GM23338 (cell line): ENCODE data around the gene AIFM2. TPM values are rescaled to one million over a fixed set of nuclear protein-coding genes. Genes with fewer than 3 reads are reported as not detected.

ENCODE experiments used
- ATAC-seq: fragments of 200-7000 bp; cut with Tn5 transposase; 3 replicates; pipeline ENCODE4 v1.9.1; 2020
- DNase-seq: peaks from one replicate; pipeline ENCODE4 v3.0.0-alpha.2; 2015; ENCODE audit warnings: low spot score
- H2AFZ ChIP-seq: fragments of 200-600 bp; sonication (generic); 2 replicates; pipeline ENCODE4 v1.8.0; 2016; ENCODE audit warnings: antibody characterized with exemption, mild to moderate bottlenecking, moderate library complexity
- H3F3A ChIP-seq: fragments of 200-600 bp; sonication (generic); replicated peaks from 2 replicates; pipeline ENCODE4 v1.8.0; 2017; ENCODE audit warnings: antibody characterized with exemption, mixed run types, low read depth
- H3K27ac ChIP-seq: fragments of 200-600 bp; sonication (generic); 2 replicates; pipeline ENCODE4 v1.6.1; 2016; ENCODE audit warnings: low read depth
- H3K27me3 ChIP-seq: fragments of 200-600 bp; sonication (generic); 2 replicates; pipeline ENCODE4 v1.8.0; 2016; ENCODE audit warnings: mild to moderate bottlenecking, mixed run types, moderate library complexity; ENCODE audit not compliant: insufficient read depth
- H3K36me3 ChIP-seq: fragments of 200-600 bp; sonication (generic); 2 replicates; pipeline ENCODE4 v1.8.0; 2016; ENCODE audit warnings: mild to moderate bottlenecking; ENCODE audit not compliant: insufficient read depth
- H3K4me1 ChIP-seq: fragments of 200-600 bp; sonication (generic); 2 replicates; pipeline ENCODE4 v1.8.0; 2016; ENCODE audit warnings: mild to moderate bottlenecking, moderate library complexity; ENCODE audit not compliant: insufficient read depth
- H3K4me2 ChIP-seq: fragments of 200-600 bp; sonication (generic); 2 replicates; pipeline ENCODE4 v1.7.1; 2017; ENCODE audit warnings: mixed run types
- H3K4me3 ChIP-seq: fragments of 200-600 bp; sonication (generic); 2 replicates; pipeline ENCODE4 v1.6.1; 2016; ENCODE audit warnings: mixed run types
- H3K79me2 ChIP-seq: fragments of 200-600 bp; sonication (generic); replicated peaks from 2 replicates; pipeline ENCODE4 v1.8.0; 2017; ENCODE audit warnings: mild to moderate bottlenecking; ENCODE audit not compliant: insufficient read depth
- H3K9me2 ChIP-seq: fragments of 200-600 bp; sonication (generic); 2 replicates; pipeline ENCODE4 v1.8.0; 2017; ENCODE audit not compliant: insufficient read depth
- H4K20me1 ChIP-seq: fragments of 200-600 bp; sonication (generic); replicated peaks from 2 replicates; pipeline ENCODE4 v1.8.0; 2017; ENCODE audit warnings: mild to moderate bottlenecking; ENCODE audit not compliant: insufficient read depth
- H3K27ac Mint-ChIP-seq: 2 replicates; pipeline ENCODE4 v1.8.0; 2020; ENCODE audit warnings: inconsistent platforms, mild to moderate bottlenecking, moderate library complexity, mixed read lengths
- H3K27me3 Mint-ChIP-seq: 3 replicates; pipeline ENCODE4 v1.8.0; 2022; ENCODE audit warnings: low read depth, mild to moderate bottlenecking, moderate library complexity, mixed read lengths, inconsistent platforms; ENCODE audit not compliant: insufficient read depth, poor library complexity
- H3K36me3 Mint-ChIP-seq: 3 replicates; pipeline ENCODE4 v1.8.0; 2021; ENCODE audit warnings: low read depth, mild to moderate bottlenecking, inconsistent platforms, moderate library complexity, mixed read lengths
- H3K4me1 Mint-ChIP-seq: 3 replicates; pipeline ENCODE4 v1.8.0; 2020; ENCODE audit warnings: mild to moderate bottlenecking, inconsistent platforms, mixed read lengths
- H3K4me3 Mint-ChIP-seq: 3 replicates; pipeline ENCODE4 v1.8.0; 2021; ENCODE audit warnings: moderate library complexity, mild to moderate bottlenecking, inconsistent platforms, mixed read lengths
- H3K9me3 Mint-ChIP-seq: 3 replicates; pipeline ENCODE4 v1.8.0; 2020; ENCODE audit warnings: moderate library complexity, mild to moderate bottlenecking, inconsistent platforms, mixed read lengths
- CREB1 ChIP-seq: fragments of 250-450 bp; sonication (Bioruptor Pico); IDR thresholded peaks from 2 replicates; pipeline ENCODE4 v1.5.0; 2020; ENCODE audit warnings: low read depth, mild to moderate bottlenecking, moderate library complexity
- EZH2 ChIP-seq: fragments of 200-600 bp; sonication (generic); IDR thresholded peaks from one replicate; pipeline ENCODE4 v1.8.0; 2017; ENCODE audit warnings: antibody characterized with exemption, mild to moderate bottlenecking, low read depth; ENCODE audit not compliant: unreplicated experiment
- EZH2phosphoT487 ChIP-seq: fragments of 200-600 bp; sonication (generic); IDR thresholded peaks from one replicate; pipeline ENCODE4 v1.8.1; 2018; ENCODE audit warnings: antibody characterized with exemption; ENCODE audit not compliant: unreplicated experiment
- POLR2AphosphoS5 ChIP-seq: IDR thresholded peaks from 2 replicates; pipeline ENCODE4 v1.6.1; 2016; ENCODE audit warnings: antibody characterized with exemption, low read depth
- STAT1 ChIP-seq: IDR thresholded peaks from one replicate; pipeline ENCODE4 v1.6.1; 2016; ENCODE audit warnings: antibody characterized with exemption; ENCODE audit not compliant: unreplicated experiment
- ZNF331 ChIP-seq: fragments of 250-450 bp; sonication (Bioruptor Pico); IDR thresholded peaks from 2 replicates; pipeline ENCODE4 v1.5.0; 2020; ENCODE audit warnings: low read depth, mild to moderate bottlenecking, moderate library complexity
- polyA plus RNA-seq: library from polyadenylated mRNA; unstranded; fragments of >200 nt; fragmentation: Nextera tagmentation; extraction: Ambion mirVana; gene quantifications from 2 replicates; pipeline ENCODE4 v1.2.1, GENCODE V29; 2016
- total RNA-seq: library from RNA; depleted of rRNA; stranded (reverse); fragments of >200 nt; shearing (Covaris generic); gene quantifications from 2 replicates; pipeline ENCODE4 v1.2.3, GENCODE V29; 2014
- TF ChIP-seq, protein P1 (sequence below): IDR thresholded peaks from 2 replicates; pipeline ENCODE4 v1.6.1; 2016; ENCODE audit warnings: antibody characterized with exemption
- TF ChIP-seq, protein P2 (sequence below): fragments of 250-450 bp; sonication (Bioruptor Pico); IDR thresholded peaks from 2 replicates; pipeline ENCODE4 v1.5.0; 2020; ENCODE audit warnings: mild to moderate bottlenecking, moderate library complexity

The AIFM2 gene
- total and polyA plus RNA-seq, 2 experiments from 2014 or later: 3.2 to 3.6 TPM

DNA sequence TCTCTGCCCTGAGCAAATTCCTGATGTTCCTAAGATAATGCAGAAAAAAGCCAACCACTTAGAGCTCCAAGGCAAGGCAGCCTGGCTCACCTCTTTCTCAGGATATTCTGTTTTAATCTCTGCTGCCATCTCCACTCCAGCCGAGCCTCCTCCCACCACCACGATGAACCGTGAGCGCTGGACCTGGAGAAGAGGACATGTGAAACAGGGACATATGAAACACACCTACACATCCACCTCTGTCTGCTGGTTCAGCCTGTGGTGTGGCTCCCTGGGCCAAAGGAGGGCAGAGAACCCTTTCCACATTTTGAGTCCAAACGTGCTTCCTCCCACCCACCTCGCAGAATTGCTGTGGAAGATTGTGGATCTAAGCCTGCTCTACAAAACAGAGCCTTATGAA is 12.2 kb downstream of the AIFM2 start:
- Mint-ChIP-seq H3K9me3 (peaks cover 3% of the 10 kb centered on the region; the same call in 1 of the 3 replicates), H3K4me3 (no peak overlapping the region), H3K27me3 (peaks cover 13% of the 10 kb centered on the region), H3K4me1 (peaks cover 3% of the 10 kb centered on the region; the same call in 1 of the 3 replicates), H3K36me3 (peaks cover 3% of the 10 kb centered on the region; the same call in 1 of the 3 replicates), H3K27ac (no peak overlapping the region)
- Histone ChIP-seq H3K9me2 (no peaks in the 10 kb centered on the region), H4K20me1 (no peaks in the 10 kb centered on the region), H3K4me2 (no peak overlapping the region), H2AFZ (no peak overlapping the region), H3K27ac (no peak overlapping the region), H3K79me2 (no peaks in the 10 kb centered on the region), H3K36me3 (no peaks in the 10 kb centered on the region), H3K4me3 (no peak overlapping the region), H3F3A (no peaks in the 10 kb centered on the region), H3K4me1 (no peaks in the 10 kb centered on the region), H3K27me3 (no peaks in the 10 kb centered on the region)
- DNase-seq (no peak), ATAC-seq (no peak)
- TF ChIP-seq CREB1 (no peak), EZH2phosphoT487 (no peak), EZH2 (no peak), ZNF331 (CRISPR knock-in tag) (no peak), POLR2AphosphoS5 (no peak)
- TF ChIP-seq, protein P1, sequence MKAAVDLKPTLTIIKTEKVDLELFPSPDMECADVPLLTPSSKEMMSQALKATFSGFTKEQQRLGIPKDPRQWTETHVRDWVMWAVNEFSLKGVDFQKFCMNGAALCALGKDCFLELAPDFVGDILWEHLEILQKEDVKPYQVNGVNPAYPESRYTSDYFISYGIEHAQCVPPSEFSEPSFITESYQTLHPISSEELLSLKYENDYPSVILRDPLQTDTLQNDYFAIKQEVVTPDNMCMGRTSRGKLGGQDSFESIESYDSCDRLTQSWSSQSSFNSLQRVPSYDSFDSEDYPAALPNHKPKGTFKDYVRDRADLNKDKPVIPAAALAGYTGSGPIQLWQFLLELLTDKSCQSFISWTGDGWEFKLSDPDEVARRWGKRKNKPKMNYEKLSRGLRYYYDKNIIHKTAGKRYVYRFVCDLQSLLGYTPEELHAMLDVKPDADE: no peak

DNA sequence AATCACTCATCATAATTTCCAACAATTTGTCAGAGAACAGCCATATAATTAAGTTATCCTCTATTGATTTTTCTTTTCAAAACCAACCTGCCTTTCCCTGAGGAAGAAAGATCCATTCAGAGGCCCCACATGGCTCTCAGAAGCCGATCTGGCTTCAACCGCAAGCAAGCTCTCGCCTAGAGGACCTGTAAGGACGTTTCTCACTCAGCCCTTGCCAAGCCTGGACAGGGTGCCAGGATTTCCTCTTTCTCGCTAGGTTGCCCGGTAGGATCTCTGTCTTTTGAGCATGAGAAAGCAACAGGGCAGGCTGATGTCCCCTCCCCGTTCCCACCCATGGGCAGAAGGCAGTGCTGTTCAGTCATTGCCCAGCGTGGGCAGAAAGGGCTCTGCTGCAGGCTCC is 13.0 kb downstream of the AIFM2 start:
- no peaks in the 10 kb centered on the region for H3K36me3 Mint-ChIP-seq
- no peak for TF ChIP-seq STAT1

DNA sequence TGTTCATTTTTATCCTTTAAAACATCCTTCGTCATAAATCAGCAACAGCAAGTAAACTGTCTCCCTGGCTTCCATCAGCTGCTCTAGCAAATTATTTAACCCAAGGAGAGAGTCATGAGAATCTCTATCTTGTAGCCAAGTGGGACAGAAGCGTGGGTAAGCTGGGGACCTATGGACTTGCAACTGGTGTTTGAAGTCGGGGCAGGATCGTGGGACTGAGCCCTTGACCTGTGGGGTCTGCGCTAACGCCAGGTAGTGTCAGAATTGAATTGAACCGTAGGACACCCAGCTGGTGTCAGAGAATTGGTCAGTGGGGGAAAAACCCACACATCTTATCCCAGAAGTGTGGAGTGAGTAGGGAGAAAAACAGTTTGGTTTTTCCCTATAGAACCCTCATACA is 13.4 kb downstream of the AIFM2 start:
- Histone ChIP-seq H3K4me1 (no peaks in the 10 kb centered on the region), H3K27me3 (no peaks in the 10 kb centered on the region), H3K9me2 (no peaks in the 10 kb centered on the region), H3K36me3 (no peaks in the 10 kb centered on the region), H2AFZ (no peak overlapping the region), H3K79me2 (no peaks in the 10 kb centered on the region), H3K27ac (no peak overlapping the region), H4K20me1 (no peaks in the 10 kb centered on the region), H3K4me3 (no peak overlapping the region), H3F3A (no peaks in the 10 kb centered on the region), H3K4me2 (no peak overlapping the region)
- no peak overlapping the region for H3K4me3 Mint-ChIP-seq
- ATAC-seq (no peak), DNase-seq (no peak)
- H3K36me3 Mint-ChIP-seq: no peaks in the 10 kb centered on the region
- no peak overlapping the region for H3K27ac Mint-ChIP-seq
- H3K27me3 Mint-ChIP-seq: peaks cover 15% of the 10 kb centered on the region
- peaks cover 3% of the 10 kb centered on the region; the same call in 1 of the 3 replicates for H3K4me1 Mint-ChIP-seq
- H3K9me3 Mint-ChIP-seq: no peaks in the 10 kb centered on the region; the same call in 2 of the 3 replicates
- no peak for TF ChIP-seq EZH2phosphoT487
- TF ChIP-seq, protein P2, sequence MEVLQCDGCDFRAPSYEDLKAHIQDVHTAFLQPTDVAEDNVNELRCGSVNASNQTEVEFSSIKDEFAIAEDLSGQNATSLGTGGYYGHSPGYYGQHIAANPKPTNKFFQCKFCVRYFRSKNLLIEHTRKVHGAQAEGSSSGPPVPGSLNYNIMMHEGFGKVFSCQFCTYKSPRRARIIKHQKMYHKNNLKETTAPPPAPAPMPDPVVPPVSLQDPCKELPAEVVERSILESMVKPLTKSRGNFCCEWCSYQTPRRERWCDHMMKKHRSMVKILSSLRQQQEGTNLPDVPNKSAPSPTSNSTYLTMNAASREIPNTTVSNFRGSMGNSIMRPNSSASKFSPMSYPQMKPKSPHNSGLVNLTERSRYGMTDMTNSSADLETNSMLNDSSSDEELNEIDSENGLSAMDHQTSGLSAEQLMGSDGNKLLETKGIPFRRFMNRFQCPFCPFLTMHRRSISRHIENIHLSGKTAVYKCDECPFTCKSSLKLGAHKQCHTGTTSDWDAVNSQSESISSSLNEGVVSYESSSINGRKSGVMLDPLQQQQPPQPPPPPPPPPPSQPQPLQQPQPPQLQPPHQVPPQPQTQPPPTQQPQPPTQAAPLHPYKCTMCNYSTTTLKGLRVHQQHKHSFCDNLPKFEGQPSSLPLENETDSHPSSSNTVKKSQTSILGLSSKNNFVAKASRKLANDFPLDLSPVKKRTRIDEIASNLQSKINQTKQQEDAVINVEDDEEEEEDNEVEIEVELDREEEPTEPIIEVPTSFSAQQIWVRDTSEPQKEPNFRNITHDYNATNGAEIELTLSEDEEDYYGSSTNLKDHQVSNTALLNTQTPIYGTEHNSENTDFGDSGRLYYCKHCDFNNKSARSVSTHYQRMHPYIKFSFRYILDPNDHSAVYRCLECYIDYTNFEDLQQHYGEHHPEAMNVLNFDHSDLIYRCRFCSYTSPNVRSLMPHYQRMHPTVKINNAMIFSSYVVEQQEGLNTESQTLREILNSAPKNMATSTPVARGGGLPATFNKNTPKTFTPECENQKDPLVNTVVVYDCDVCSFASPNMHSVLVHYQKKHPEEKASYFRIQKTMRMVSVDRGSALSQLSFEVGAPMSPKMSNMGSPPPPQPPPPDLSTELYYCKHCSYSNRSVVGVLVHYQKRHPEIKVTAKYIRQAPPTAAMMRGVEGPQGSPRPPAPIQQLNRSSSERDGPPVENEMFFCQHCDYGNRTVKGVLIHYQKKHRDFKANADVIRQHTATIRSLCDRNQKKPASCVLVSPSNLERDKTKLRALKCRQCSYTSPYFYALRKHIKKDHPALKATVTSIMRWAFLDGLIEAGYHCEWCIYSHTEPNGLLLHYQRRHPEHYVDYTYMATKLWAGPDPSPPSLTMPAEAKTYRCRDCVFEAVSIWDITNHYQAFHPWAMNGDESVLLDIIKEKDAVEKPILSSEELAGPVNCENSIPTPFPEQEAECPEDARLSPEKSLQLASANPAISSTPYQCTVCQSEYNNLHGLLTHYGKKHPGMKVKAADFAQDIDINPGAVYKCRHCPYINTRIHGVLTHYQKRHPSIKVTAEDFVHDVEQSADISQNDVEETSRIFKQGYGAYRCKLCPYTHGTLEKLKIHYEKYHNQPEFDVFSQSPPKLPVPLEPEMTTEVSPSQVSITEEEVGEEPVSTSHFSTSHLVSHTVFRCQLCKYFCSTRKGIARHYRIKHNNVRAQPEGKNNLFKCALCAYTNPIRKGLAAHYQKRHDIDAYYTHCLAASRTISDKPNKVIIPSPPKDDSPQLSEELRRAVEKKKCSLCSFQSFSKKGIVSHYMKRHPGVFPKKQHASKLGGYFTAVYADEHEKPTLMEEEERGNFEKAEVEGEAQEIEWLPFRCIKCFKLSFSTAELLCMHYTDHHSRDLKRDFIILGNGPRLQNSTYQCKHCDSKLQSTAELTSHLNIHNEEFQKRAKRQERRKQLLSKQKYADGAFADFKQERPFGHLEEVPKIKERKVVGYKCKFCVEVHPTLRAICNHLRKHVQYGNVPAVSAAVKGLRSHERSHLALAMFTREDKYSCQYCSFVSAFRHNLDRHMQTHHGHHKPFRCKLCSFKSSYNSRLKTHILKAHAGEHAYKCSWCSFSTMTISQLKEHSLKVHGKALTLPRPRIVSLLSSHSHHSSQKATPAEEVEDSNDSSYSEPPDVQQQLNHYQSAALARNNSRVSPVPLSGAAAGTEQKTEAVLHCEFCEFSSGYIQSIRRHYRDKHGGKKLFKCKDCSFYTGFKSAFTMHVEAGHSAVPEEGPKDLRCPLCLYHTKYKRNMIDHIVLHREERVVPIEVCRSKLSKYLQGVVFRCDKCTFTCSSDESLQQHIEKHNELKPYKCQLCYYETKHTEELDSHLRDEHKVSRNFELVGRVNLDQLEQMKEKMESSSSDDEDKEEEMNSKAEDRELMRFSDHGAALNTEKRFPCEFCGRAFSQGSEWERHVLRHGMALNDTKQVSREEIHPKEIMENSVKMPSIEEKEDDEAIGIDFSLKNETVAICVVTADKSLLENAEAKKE (CRISPR knock-in tag): no peak

More for the DNA sequence above, 13.0 kb downstream of the AIFM2 start:
- Histone ChIP-seq H3K4me2 (no peak overlapping the region), H3F3A (no peaks in the 10 kb centered on the region), H4K20me1 (no peaks in the 10 kb centered on the region), H3K27me3 (no peaks in the 10 kb centered on the region), H3K36me3 (no peaks in the 10 kb centered on the region), H3K4me1 (no peaks in the 10 kb centered on the region), H3K27ac (no peak overlapping the region), H3K79me2 (no peaks in the 10 kb centered on the region), H3K4me3 (no peak overlapping the region), H2AFZ (no peak overlapping the region), H3K9me2 (no peaks in the 10 kb centered on the region)
- Mint-ChIP-seq H3K4me3 (no peak overlapping the region), H3K27ac (no peak overlapping the region), H3K9me3 (no peaks in the 10 kb centered on the region; the same call in 2 of the 3 replicates), H3K27me3 (peaks cover 13% of the 10 kb centered on the region), H3K4me1 (peaks cover 3% of the 10 kb centered on the region; the same call in 1 of the 3 replicates)
- DNase-seq (no peak), ATAC-seq (no peak)
